Thyroid gland (tissue), 4 donors: ENCODE results near the gene METTL21A. TPM values are rescaled to one million over a fixed set of nuclear protein-coding genes. Genes with fewer than 3 reads are reported as not detected.

Experiments
- DNase-seq, 2 donors: peaks; one replicate each; pipeline ENCODE4 v3.0.0-alpha.2; 2019
- H3K27ac ChIP-seq, 3 donors: fragments of 200-600 bp; sonication (generic); 1 replicate in 2 of 3; 2 replicates in 1 of 3; pipeline ENCODE4 v1.5.1; 2016 to 2019; ENCODE audit warnings: mild to moderate bottlenecking in 1 of 3, moderate library complexity in 1 of 3
- H3K27me3 ChIP-seq: fragments of 200-600 bp; sonication (generic); one replicate; pipeline ENCODE4 v1.5.1; 2019
- H3K36me3 ChIP-seq, 2 donors: fragments of 200-600 bp; sonication (generic); one replicate each; pipeline ENCODE4 v1.5.1; 2016 to 2019
- H3K4me1 ChIP-seq, 2 donors: fragments of 200-600 bp; sonication (generic); one replicate each; pipeline ENCODE4 v1.5.1; 2017 to 2019
- H3K4me3 ChIP-seq, 3 donors: fragments of 200-600 bp; sonication (generic); replicated peaks in 1 of 3; 1 replicate in 2 of 3; 2 replicates in 1 of 3; pipeline ENCODE4 v1.5.1; 2016; ENCODE audit warnings: mild to moderate bottlenecking in 1 of 3
- H3K9me3 ChIP-seq: fragments of 200-600 bp; sonication (generic); one replicate; pipeline ENCODE4 v1.5.1; 2017
- POLR2A ChIP-seq, 2 donors: fragments of 450-650 bp; IDR thresholded peaks; one replicate each; pipeline ENCODE4 v1.6.1; 2017; ENCODE audit warnings: antibody characterized with exemption in 2 of 2, mild to moderate bottlenecking in 2 of 2, moderate library complexity in 1 of 2
- WGBS, 2 donors: methylation state at CpG; one replicate each; pipeline ENCODE4 v1.1.5; 2017; 5-methylcytosine and 5-hydroxymethylcytosine counted together
- intact Hi-C: fragments of 100-400 bp; cut with DNase I; formaldehyde crosslinking; loops from one replicate; pipeline ENCODE4 v1.15.1; 2023
- small RNA-seq: library from RNA; depleted of rRNA; stranded (forward); fragments of <200 nt; gene quantifications from one replicate; pipeline ENCODE3, GENCODE V24; 2016
- total RNA-seq, 4 donors: library from RNA; depleted of rRNA; stranded (reverse); fragments of >200 nt; gene quantifications; one replicate each; pipeline ENCODE4 v1.2.3, GENCODE V29; 2016
- TF ChIP-seq, protein P1 (sequence below), 6 experiments: fragments of 200-600 bp in 3 of 6; fragments of 450-650 bp in 3 of 6; sonication (generic) in 3 of 6; IDR thresholded peaks; one replicate each; pipeline ENCODE4 v1.5.1; 2016 to 2019; ENCODE audit warnings: antibody characterized with exemption in 6 of 6, mild to moderate bottlenecking in 2 of 6, inconsistent platforms in 1 of 6, moderate library complexity in 1 of 6

The METTL21A gene
- total RNA-seq, 4 donors from 2014 or later = 24.6 to 48.9 (median 36.0) TPM

DNA sequence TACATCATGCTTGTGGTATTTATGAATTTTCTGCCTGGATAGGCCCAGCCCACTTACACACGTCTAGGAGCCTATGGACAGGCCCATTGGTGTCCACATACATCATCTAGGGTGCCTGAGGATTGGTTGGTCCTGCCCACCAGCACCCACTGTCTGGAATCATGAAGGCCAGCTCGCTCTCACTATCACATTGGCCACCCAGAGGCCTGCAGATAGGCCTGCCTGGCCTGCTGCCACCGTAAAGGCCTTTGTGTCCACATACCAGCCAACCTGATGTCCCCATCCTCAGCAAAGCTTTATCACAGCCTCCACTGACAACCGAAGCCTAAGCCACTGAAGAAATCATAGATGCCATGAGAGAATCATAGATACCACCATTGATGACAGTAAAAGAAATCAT is 40.2 kb downstream of the METTL21A start:
- Histone ChIP-seq H3K27me3 (no peaks in the 10 kb centered on the region), H3K4me3 (no peak overlapping the region), H3K4me1 (no peaks in the 10 kb centered on the region), H3K9me3 (no peaks in the 10 kb centered on the region), H3K27ac (no peak overlapping the region), H3K36me3 (peaks cover 9 to 10% of the 10 kb centered on the region in 2 donors)
- DNase-seq = no peak
- 97 to 98% methylated on average over 3 to 4 of the region's 4 CpGs for WGBS, 2 donors
- TF ChIP-seq, protein P1, sequence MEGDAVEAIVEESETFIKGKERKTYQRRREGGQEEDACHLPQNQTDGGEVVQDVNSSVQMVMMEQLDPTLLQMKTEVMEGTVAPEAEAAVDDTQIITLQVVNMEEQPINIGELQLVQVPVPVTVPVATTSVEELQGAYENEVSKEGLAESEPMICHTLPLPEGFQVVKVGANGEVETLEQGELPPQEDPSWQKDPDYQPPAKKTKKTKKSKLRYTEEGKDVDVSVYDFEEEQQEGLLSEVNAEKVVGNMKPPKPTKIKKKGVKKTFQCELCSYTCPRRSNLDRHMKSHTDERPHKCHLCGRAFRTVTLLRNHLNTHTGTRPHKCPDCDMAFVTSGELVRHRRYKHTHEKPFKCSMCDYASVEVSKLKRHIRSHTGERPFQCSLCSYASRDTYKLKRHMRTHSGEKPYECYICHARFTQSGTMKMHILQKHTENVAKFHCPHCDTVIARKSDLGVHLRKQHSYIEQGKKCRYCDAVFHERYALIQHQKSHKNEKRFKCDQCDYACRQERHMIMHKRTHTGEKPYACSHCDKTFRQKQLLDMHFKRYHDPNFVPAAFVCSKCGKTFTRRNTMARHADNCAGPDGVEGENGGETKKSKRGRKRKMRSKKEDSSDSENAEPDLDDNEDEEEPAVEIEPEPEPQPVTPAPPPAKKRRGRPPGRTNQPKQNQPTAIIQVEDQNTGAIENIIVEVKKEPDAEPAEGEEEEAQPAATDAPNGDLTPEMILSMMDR (IDR thresholded peaks at IDR 0.05) = no peak
- no peak for TF ChIP-seq POLR2A (IDR thresholded peaks at IDR 0.05)
- intact Hi-C loops = no loop called here

DNA sequence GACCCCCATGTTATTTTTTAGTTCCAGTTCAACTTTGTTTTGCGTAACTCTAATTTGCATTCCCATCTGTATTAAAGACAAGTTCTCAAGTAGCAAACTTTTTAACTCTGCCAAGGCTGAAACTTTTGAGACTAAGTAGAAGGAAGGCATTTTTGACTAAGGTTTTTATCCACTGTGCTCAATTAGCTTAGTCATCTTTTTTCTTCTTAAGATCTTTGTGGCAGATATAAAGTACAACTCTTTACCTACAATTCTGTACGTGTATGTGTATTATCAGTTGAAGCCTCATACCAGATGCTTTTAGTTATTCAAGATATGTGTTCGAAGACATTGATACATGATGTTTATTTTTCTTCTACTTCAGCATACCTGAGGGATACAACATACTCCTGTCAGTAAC is 53.8 kb downstream of the METTL21A start:
- H3K27ac ChIP-seq = no peak overlapping the region
- H3K27me3 ChIP-seq = no peaks in the 10 kb centered on the region
- H3K36me3 ChIP-seq = peaks cover 4 to 10% of the 10 kb centered on the region in 2 donors
- no peak overlapping the region for H3K4me3 ChIP-seq
- no peaks in the 10 kb centered on the region for H3K9me3 ChIP-seq
- TF ChIP-seq, protein P1 (IDR thresholded peaks at IDR 0.05) = no peak
- TF ChIP-seq POLR2A (IDR thresholded peaks at IDR 0.05) = no peak
- DNase-seq = no peak
- WGBS, 2 donors = 95 to 98% methylated on average over 3 of the region's 3 CpGs
- intact Hi-C loops = no loop called here
- H3K4me1 ChIP-seq = no peaks in the 10 kb centered on the region

DNA sequence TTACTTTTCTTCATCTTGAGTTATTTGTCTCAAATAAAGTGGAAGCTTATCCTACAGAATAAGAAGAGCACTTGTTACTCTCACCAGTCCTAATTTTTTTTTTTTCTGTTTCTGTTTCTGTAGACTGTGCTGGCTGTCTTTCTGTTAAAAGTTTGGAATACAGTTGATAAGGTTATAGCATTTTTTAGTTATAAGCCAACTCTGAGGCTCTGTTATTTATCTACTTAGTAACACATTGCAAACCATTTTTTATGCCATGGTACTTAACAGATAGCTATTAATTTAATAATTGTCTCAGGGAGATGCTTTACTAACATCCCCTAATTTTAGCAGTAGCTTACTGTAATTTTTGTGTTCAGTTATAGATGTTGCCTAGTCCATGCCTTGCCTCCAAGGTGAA is 57.5 kb downstream of the METTL21A start:
- no peaks in the 10 kb centered on the region for H3K9me3 ChIP-seq
- no peaks in the 10 kb centered on the region for H3K27me3 ChIP-seq
- H3K4me1 ChIP-seq = no peaks in the 10 kb centered on the region
- TF ChIP-seq, protein P1 (IDR thresholded peaks at IDR 0.05) = no peak
- TF ChIP-seq POLR2A (IDR thresholded peaks at IDR 0.05) = no peak
- no peak for DNase-seq
- peaks cover 4 to 10% of the 10 kb centered on the region in 2 donors for H3K36me3 ChIP-seq
- no peak overlapping the region for H3K4me3 ChIP-seq
- H3K27ac ChIP-seq = no peak overlapping the region
- intact Hi-C loops = no loop called here

DNA sequence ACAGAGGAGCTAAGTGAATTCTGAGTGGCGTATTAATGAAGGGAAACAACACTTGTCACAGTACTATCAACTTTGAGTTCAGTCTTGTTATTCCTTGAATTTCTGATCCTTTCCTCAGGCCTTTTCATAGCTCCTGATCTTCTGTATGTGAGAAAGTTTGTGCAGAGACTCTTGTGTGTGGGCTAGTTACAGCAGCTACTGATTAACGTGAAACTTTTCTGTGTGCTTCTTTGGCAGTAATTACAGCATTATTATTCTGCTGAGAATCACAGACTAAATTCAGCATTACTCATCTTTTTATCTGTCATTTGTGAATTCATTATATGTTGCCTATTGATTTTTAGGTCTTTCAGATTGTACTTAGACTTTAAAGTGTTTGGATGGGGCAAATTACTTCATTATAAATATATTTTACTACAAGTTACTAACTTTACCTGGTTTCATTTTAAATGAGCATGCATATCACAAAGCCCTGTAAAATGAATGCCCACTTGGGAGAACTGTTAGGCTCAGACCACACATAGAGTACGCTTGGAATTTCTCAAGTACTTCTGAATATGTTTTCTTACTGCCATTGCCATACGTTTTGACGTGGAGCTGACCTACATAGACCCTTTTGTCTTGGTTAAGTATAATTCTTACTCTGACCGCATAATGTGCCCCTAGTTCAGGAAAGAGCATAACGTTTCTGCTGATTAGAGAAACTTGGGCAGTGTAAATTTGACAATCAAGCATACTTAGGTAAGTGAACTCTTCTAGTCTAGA is 59.3 kb downstream of the METTL21A start:
- Histone ChIP-seq H3K4me1 (no peaks in the 10 kb centered on the region), H3K4me3 (no peak overlapping the region), H3K27me3 (no peaks in the 10 kb centered on the region), H3K27ac (no peak overlapping the region), H3K9me3 (no peaks in the 10 kb centered on the region), H3K36me3 (peaks cover 0 to 7% of the 10 kb centered on the region in 2 donors)
- 85 to 86% methylated on average over 7 of the region's 7 CpGs for WGBS, 2 donors
- intact Hi-C loops = no loop called here
- no peak for DNase-seq
- TF ChIP-seq, protein P1 (IDR thresholded peaks at IDR 0.05) = no peak

Small RNA genes lying within 50 kb of the gene (small RNA-seq; reads per million reads assigned to genes)
- not detected for gene RPS29P9

Other genes with a start within 250 kb of the METTL21A start
- gene CREB1, start 95.4 kb downstream of the METTL21A start, total RNA-seq = 100 to 1,000 TPM in 1 of 4 donors, 10 to 100 TPM in 3; 56.1 to 105 (median 59.2) TPM
- gene CCNYL1, start 86.2 kb upstream of the METTL21A start, total RNA-seq = 10 to 100 TPM; 14.8 to 22.2 (median 17.9) TPM
- 10 to 100 TPM; 31.2 to 45.4 (median 41.5) TPM for gene FZD5, start 144.5 kb upstream of the METTL21A start, total RNA-seq